ENCODE results near the gene RHOT2. TPM values are rescaled to one million over a fixed set of nuclear protein-coding genes. Genes with fewer than 3 reads are reported as not detected.

The RHOT2 gene
- polyA plus RNA-seq, 2 donors, result 87.1 to 152 TPM

- Histone ChIP-seq H3K36me3 (ENCODE audit: control insufficient read depth in 2 of 2, insufficient read depth in 2 of 2, low read length in 1 of 2) (no peaks in the 10 kb centered on the region), H3K9me3 (ENCODE audit: control insufficient read depth in 2 of 2, insufficient read depth in 1 of 2, low read depth in 1 of 2, low read length in 1 of 2) (no peaks in the 10 kb centered on the region), H3K27ac (ENCODE audit: low read depth in 2 of 2, low read length in 1 of 2) (no peak overlapping the region), H3K4me3 (ENCODE audit: low read depth in 1 of 2, low read length in 2 of 2) (no peak overlapping the region), H3K4me1 (ENCODE audit: control insufficient read depth in 2 of 2, insufficient read depth in 2 of 2, low read length in 1 of 2) (peaks cover 11 to 38% of the 10 kb centered on the region in 2 donors), H3K27me3 (ENCODE audit: control insufficient read depth in 1 of 2, insufficient read depth in 2 of 2, low read length in 2 of 2) (peaks cover 0 to 3% of the 10 kb centered on the region in 2 donors)
- 80 to 81% methylated on average over 30 to 32 of the region's 32 CpGs for WGBS, 2 donors
These were observed 49.7 kb downstream of the RHOT2 start for GRCh38 chr16:717450-718245.

- Histone ChIP-seq H3K27me3 (ENCODE audit: control insufficient read depth in 1 of 2, insufficient read depth in 2 of 2, low read length in 2 of 2) (peaks cover 0 to 3% of the 10 kb centered on the region in 2 donors), H3K4me3 (ENCODE audit: low read depth in 1 of 2, low read length in 2 of 2) (no peak overlapping the region), H3K27ac (ENCODE audit: low read depth in 2 of 2, low read length in 1 of 2) (no peak overlapping the region), H3K36me3 (ENCODE audit: control insufficient read depth in 2 of 2, insufficient read depth in 2 of 2, low read length in 1 of 2) (no peaks in the 10 kb centered on the region), H3K9me3 (ENCODE audit: control insufficient read depth in 2 of 2, insufficient read depth in 1 of 2, low read depth in 1 of 2, low read length in 1 of 2) (no peaks in the 10 kb centered on the region), H3K4me1 (ENCODE audit: control insufficient read depth in 2 of 2, insufficient read depth in 2 of 2, low read length in 1 of 2) (peaks cover 11 to 38% of the 10 kb centered on the region in 2 donors)
- WGBS, 2 donors, result 84 to 90% methylated on average over 9 of the region's 9 CpGs
These were observed 50.5 kb downstream of the RHOT2 start for GRCh38 chr16:718389-718788.

- Histone ChIP-seq H3K9me3 (ENCODE audit: control insufficient read depth in 2 of 2, insufficient read depth in 1 of 2, low read depth in 1 of 2, low read length in 1 of 2) (no peaks in the 10 kb centered on the region), H3K27me3 (ENCODE audit: control insufficient read depth in 1 of 2, insufficient read depth in 2 of 2, low read length in 2 of 2) (peaks cover 0 to 3% of the 10 kb centered on the region in 2 donors), H3K4me1 (ENCODE audit: control insufficient read depth in 2 of 2, insufficient read depth in 2 of 2, low read length in 1 of 2) (peaks cover 11 to 38% of the 10 kb centered on the region in 2 donors), H3K4me3 (ENCODE audit: low read depth in 1 of 2, low read length in 2 of 2) (no peak overlapping the region), H3K27ac (ENCODE audit: low read depth in 2 of 2, low read length in 1 of 2) (no peak overlapping the region), H3K36me3 (ENCODE audit: control insufficient read depth in 2 of 2, insufficient read depth in 2 of 2, low read length in 1 of 2) (no peaks in the 10 kb centered on the region)
- 75 to 76% methylated on average over 6 of the region's 6 CpGs for WGBS, 2 donors
These were observed 51.0 kb downstream of the RHOT2 start for GRCh38 chr16:718922-719321.

GRCh38 chr16:719815-720446 lies 52.0 kb downstream of the RHOT2 start:
- Histone ChIP-seq H3K36me3 (ENCODE audit: control insufficient read depth in 2 of 2, insufficient read depth in 2 of 2, low read length in 1 of 2) (no peaks in the 10 kb centered on the region), H3K27me3 (ENCODE audit: control insufficient read depth in 1 of 2, insufficient read depth in 2 of 2, low read length in 2 of 2) (peaks cover 0 to 3% of the 10 kb centered on the region in 2 donors), H3K4me3 (ENCODE audit: low read depth in 1 of 2, low read length in 2 of 2) (peak overlapping the region; percentile 65 to 85), H3K9me3 (ENCODE audit: control insufficient read depth in 2 of 2, insufficient read depth in 1 of 2, low read depth in 1 of 2, low read length in 1 of 2) (no peaks in the 10 kb centered on the region), H3K4me1 (ENCODE audit: control insufficient read depth in 2 of 2, insufficient read depth in 2 of 2, low read length in 1 of 2) (peaks cover 11 to 31% of the 10 kb centered on the region in 2 donors), H3K27ac (ENCODE audit: low read depth in 2 of 2, low read length in 1 of 2) (peak overlapping the region; percentile 9 to 78)
- WGBS, 2 donors, result 9 to 12% methylated on average over 16 of the region's 16 CpGs

- Histone ChIP-seq H3K9me3 (ENCODE audit: control insufficient read depth in 2 of 2, insufficient read depth in 1 of 2, low read depth in 1 of 2, low read length in 1 of 2) (no peaks in the 10 kb centered on the region), H3K36me3 (ENCODE audit: control insufficient read depth in 2 of 2, insufficient read depth in 2 of 2, low read length in 1 of 2) (no peaks in the 10 kb centered on the region), H3K27me3 (ENCODE audit: control insufficient read depth in 1 of 2, insufficient read depth in 2 of 2, low read length in 2 of 2) (peaks cover 0 to 3% of the 10 kb centered on the region in 2 donors), H3K4me1 (ENCODE audit: control insufficient read depth in 2 of 2, insufficient read depth in 2 of 2, low read length in 1 of 2) (peaks cover 11 to 28% of the 10 kb centered on the region in 2 donors), H3K27ac (ENCODE audit: low read depth in 2 of 2, low read length in 1 of 2) (peak overlapping the region; percentile 78), H3K4me3 (ENCODE audit: low read depth in 1 of 2, low read length in 2 of 2) (peak overlapping the region; percentile 65 to 85)
- WGBS, 2 donors, result 1% methylated on average over 38 of the region's 38 CpGs
These were observed 52.6 kb downstream of the RHOT2 start for GRCh38 chr16:720447-720989.

- H3K9me3 ChIP-seq (ENCODE audit: control insufficient read depth in 2 of 2, insufficient read depth in 1 of 2, low read depth in 1 of 2, low read length in 1 of 2), result no peaks in the 10 kb centered on the region
- peaks cover 0 to 3% of the 10 kb centered on the region in 2 donors for H3K27me3 ChIP-seq (ENCODE audit: control insufficient read depth in 1 of 2, insufficient read depth in 2 of 2, low read length in 2 of 2)
- H3K27ac ChIP-seq (ENCODE audit: low read depth in 2 of 2, low read length in 1 of 2), result peak within 1 kb of the TSS; percentile 78
- peaks cover 9 to 25% of the 10 kb centered on the region in 2 donors for H3K4me1 ChIP-seq (ENCODE audit: control insufficient read depth in 2 of 2, insufficient read depth in 2 of 2, low read length in 1 of 2)
- 8 to 9% methylated on average over 89 to 106 of the region's 106 CpGs for WGBS, 2 donors
- H3K36me3 ChIP-seq (ENCODE audit: control insufficient read depth in 2 of 2, insufficient read depth in 2 of 2, low read length in 1 of 2), result no peaks in the 10 kb centered on the region
- peak within 1 kb of the TSS; percentile 65 to 85 for H3K4me3 ChIP-seq (ENCODE audit: low read depth in 1 of 2, low read length in 2 of 2)
These were observed 53.2 kb downstream of the RHOT2 start, which contains the start of gene ANTKMT for GRCh38 chr16:720990-721764. TSS of gene ANTKMT (plus strand) at chr16:721146. CDS start at chr16:721275, 129 bp downstream.

- Histone ChIP-seq H3K27me3 (ENCODE audit: control insufficient read depth in 1 of 2, insufficient read depth in 2 of 2, low read length in 2 of 2) (no peaks in the 10 kb centered on the region), H3K9me3 (ENCODE audit: control insufficient read depth in 2 of 2, insufficient read depth in 1 of 2, low read depth in 1 of 2, low read length in 1 of 2) (no peaks in the 10 kb centered on the region), H3K4me1 (ENCODE audit: control insufficient read depth in 2 of 2, insufficient read depth in 2 of 2, low read length in 1 of 2) (peaks cover 9 to 21% of the 10 kb centered on the region in 2 donors), H3K4me3 (ENCODE audit: low read depth in 1 of 2, low read length in 2 of 2) (peak overlapping the region; percentile 65 to 85), H3K36me3 (ENCODE audit: control insufficient read depth in 2 of 2, insufficient read depth in 2 of 2, low read length in 1 of 2) (no peaks in the 10 kb centered on the region), H3K27ac (ENCODE audit: low read depth in 2 of 2, low read length in 1 of 2) (peak overlapping the region; percentile 29 to 78)
- WGBS, 2 donors, result 74 to 80% methylated on average over 51 of the region's 51 CpGs
These were observed 54.0 kb downstream of the RHOT2 start for GRCh38 chr16:721765-722540.

GRCh38 chr16:722835-723633 lies 55.1 kb downstream of the RHOT2 start:
- Histone ChIP-seq H3K4me3 (ENCODE audit: low read depth in 1 of 2, low read length in 2 of 2) (no peak overlapping the region), H3K36me3 (ENCODE audit: control insufficient read depth in 2 of 2, insufficient read depth in 2 of 2, low read length in 1 of 2) (no peaks in the 10 kb centered on the region), H3K27me3 (ENCODE audit: control insufficient read depth in 1 of 2, insufficient read depth in 2 of 2, low read length in 2 of 2) (peaks cover 0 to 4% of the 10 kb centered on the region in 2 donors), H3K9me3 (ENCODE audit: control insufficient read depth in 2 of 2, insufficient read depth in 1 of 2, low read depth in 1 of 2, low read length in 1 of 2) (no peaks in the 10 kb centered on the region), H3K27ac (ENCODE audit: low read depth in 2 of 2, low read length in 1 of 2) (no peak overlapping the region), H3K4me1 (ENCODE audit: control insufficient read depth in 2 of 2, insufficient read depth in 2 of 2, low read length in 1 of 2) (peaks cover 11 to 28% of the 10 kb centered on the region in 2 donors)
- WGBS, 2 donors, result 77 to 79% methylated on average over 24 of the region's 24 CpGs

All from esophagus (tissue), 2 donors.